Common myeloid progenitor, CD34-positive (primary cell): ENCODE results near the gene SORCS3.

ENCODE experiments used
- CTCF ChIA-PET: fragments of 350-600 bp; sonication (Branson Sonifier 250); formaldehyde crosslinking; loops from one replicate; lab custom pipeline; 2021; ENCODE audit warnings: antibody characterized with exemption; lab: Charles Lee
- POLR2A ChIA-PET: fragments of 350-600 bp; sonication (Branson Sonifier 250); formaldehyde crosslinking; loops from one replicate; lab custom pipeline; 2021; ENCODE audit warnings: antibody characterized with exemption; lab: Charles Lee
- DNase-seq, 3 donors: peaks; one replicate each; pipeline versions ENCODE4 v3.0.0 to v3.0.0-alpha.2; 2013
- H3K27ac ChIP-seq, 2 experiments: 1 replicate in 1 of 2; 2 replicates in 1 of 2; pipeline ENCODE4 v1.7.0; 2013; ENCODE audit warnings: inconsistent platforms in 2 of 2, low read length in 2 of 2, mild to moderate bottlenecking in 2 of 2, low read depth in 1 of 2, moderate library complexity in 1 of 2; ENCODE audit not compliant: severe bottlenecking in 2 of 2, insufficient read depth in 1 of 2, poor library complexity in 1 of 2
- H3K27me3 ChIP-seq, 5 experiments: replicated peaks in 2 of 5; 1 replicate in 3 of 5; 2 replicates in 2 of 5; pipeline versions ENCODE4 v1.6.1 to v1.7.0; 2013; ENCODE audit warnings: low read length in 4 of 5, mild to moderate bottlenecking in 2 of 5, moderate library complexity in 2 of 5, inconsistent platforms in 1 of 5; ENCODE audit not compliant: insufficient read depth in 5 of 5, control insufficient read depth in 4 of 5
- H3K36me3 ChIP-seq, 4 experiments: 1 replicate in 2 of 4; 2 replicates in 2 of 4; pipeline versions ENCODE4 v1.6.1 to v1.7.0; 2013; ENCODE audit warnings: low read length in 3 of 4, control low read depth in 1 of 4, mild to moderate bottlenecking in 1 of 4; ENCODE audit not compliant: control insufficient read depth in 4 of 4, insufficient read depth in 4 of 4
- H3K4me1 ChIP-seq, 4 experiments: 1 replicate in 3 of 4; 2 replicates in 1 of 4; pipeline versions ENCODE4 v1.6.1 to v1.7.1; 2013; ENCODE audit warnings: low read length in 3 of 4, mild to moderate bottlenecking in 3 of 4, control low read depth in 1 of 4, inconsistent platforms in 1 of 4, moderate library complexity in 1 of 4; ENCODE audit not compliant: control insufficient read depth in 4 of 4, insufficient read depth in 4 of 4; ENCODE audit errors: control extremely low read depth in 1 of 4
- H3K4me3 ChIP-seq, 7 experiments: 1 replicate in 4 of 7; 2 replicates in 3 of 7; pipeline versions ENCODE4 v1.5.1 to v1.7.0; 2013; ENCODE audit warnings: mild to moderate bottlenecking in 7 of 7, low read length in 6 of 7, moderate library complexity in 6 of 7, inconsistent platforms in 2 of 7, low read depth in 2 of 7, control low read depth in 1 of 7; ENCODE audit not compliant: insufficient read depth in 4 of 7, control insufficient read depth in 1 of 7; ENCODE audit errors: extremely low read depth in 1 of 7
- H3K9me3 ChIP-seq, 5 experiments: 1 replicate in 4 of 5; 2 replicates in 1 of 5; pipeline versions ENCODE4 v1.6.1 to v1.7.1; 2013; ENCODE audit warnings: low read length in 4 of 5, mild to moderate bottlenecking in 2 of 5, inconsistent platforms in 1 of 5, low read depth in 1 of 5, moderate library complexity in 1 of 5; ENCODE audit not compliant: control insufficient read depth in 4 of 5, insufficient read depth in 2 of 5; ENCODE audit errors: control extremely low read depth in 1 of 5
- WGBS: methylation state at CpG from one replicate; pipeline ENCODE4 v1.1.5; 2013; ENCODE audit not compliant: insufficient coverage; 5-methylcytosine and 5-hydroxymethylcytosine counted together

Gene SORCS3

DNA sequence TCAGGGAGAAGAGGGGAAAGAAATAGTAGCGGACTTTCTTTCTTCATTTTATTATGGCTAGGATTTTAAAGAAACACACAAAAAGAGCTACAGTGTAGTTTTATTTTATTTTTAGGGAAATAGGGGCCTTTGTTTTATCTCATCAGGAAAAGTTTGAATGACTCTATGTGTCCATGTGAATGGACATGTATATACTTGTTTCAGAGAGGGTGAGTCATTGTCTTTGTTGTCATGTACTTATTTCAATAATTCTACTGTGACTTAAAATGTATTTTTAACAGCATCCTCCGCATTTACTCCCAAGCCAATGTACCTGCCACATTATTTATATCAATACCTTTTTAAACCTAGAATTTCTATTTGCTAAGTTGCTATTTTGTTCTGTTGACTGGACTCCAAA, 569.5 kb downstream of the SORCS3 start:
- no peak overlapping the region for H3K4me3 ChIP-seq
- DNase-seq: no peak
- H3K27ac ChIP-seq: no peak overlapping the region
- no peaks in the 10 kb centered on the region for H3K4me1 ChIP-seq
- ChIA-PET POLR2A (no interaction called here), CTCF (no interaction called here)
- no peaks in the 10 kb centered on the region for H3K9me3 ChIP-seq
- no peaks in the 10 kb centered on the region for H3K36me3 ChIP-seq
- no peaks in the 10 kb centered on the region for H3K27me3 ChIP-seq
- no CpG with 5 or more reads among the region's 2 CpGs for WGBS

DNA sequence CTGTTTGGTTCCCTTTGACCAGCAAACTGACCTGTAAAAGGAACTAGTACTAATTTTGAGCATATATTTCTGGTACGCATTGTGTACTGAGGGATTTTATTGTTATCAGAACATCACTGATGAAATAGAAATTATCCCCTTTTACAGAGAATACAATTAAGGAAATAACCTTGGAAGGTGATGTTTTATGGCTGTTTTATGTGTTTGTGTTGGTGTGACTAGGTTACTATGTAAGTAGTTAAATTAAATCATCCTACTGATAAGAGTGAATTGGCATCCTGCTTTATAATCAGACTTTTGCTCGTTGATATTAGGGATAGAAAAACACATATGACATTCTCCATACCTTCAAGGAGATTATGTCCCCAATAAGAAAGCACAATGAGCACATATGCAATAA, 596.6 kb downstream of the SORCS3 start:
- WGBS: 80% methylated on average over 1 of the region's 2 CpGs
- no peak for DNase-seq
- H3K27me3 ChIP-seq: no peaks in the 10 kb centered on the region
- H3K9me3 ChIP-seq: peaks cover 0 to 7% (median 0%) of the 10 kb centered on the region in 5 experiments
- H3K4me1 ChIP-seq: no peaks in the 10 kb centered on the region
- H3K36me3 ChIP-seq: no peaks in the 10 kb centered on the region
- CTCF ChIA-PET: no interaction called here
- POLR2A ChIA-PET: no interaction called here
- no peak overlapping the region for H3K27ac ChIP-seq
- no peak overlapping the region for H3K4me3 ChIP-seq

DNA sequence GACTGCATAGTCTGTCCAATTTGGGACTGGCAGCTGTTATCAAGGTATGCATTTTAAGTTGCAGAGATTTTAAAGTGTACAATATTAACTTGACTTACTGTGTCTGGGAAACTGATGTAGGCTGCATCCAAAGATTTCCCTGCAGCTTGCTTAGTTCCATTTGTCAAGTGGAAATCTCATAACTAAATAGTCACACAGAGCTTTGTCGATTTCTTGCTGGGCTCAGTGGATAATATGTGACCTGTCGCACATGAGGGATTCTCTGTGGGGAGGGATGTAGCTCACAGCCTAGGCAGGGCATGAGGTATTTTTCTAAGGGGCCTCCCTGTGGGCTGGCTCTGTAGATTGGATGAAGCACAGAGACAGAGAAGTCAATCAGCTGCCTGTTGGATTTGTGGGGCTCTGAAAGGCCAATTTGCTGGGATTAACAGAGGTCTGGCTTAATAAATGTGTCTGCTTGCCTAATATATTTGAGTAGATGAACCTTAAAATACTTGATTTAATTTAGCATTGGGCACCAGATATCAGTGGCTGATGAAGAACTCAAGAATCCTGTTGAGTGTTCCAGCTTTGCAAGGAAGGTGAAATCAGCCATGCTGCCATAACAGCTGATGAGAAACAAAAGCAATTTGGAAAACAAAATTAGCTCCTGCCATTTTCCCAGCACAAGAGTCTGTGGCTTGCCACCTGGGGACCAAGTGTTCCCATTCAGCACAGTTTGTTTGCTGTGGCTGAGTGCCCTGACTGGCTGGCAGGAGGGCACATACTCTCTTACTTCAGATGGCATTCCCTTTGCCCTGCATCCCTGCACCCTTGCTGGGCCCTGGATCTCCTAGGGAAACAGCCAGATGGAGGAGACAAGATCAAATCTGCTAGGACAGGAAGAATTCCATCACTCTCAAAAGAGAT, 598.5 kb downstream of the SORCS3 start:
- no peaks in the 10 kb centered on the region for H3K4me1 ChIP-seq
- CTCF ChIA-PET: no interaction called here
- DNase-seq: no peak
- peaks cover 0 to 4% (median 0%) of the 10 kb centered on the region in 5 experiments for H3K9me3 ChIP-seq
- H3K27me3 ChIP-seq: no peaks in the 10 kb centered on the region
- no peak overlapping the region for H3K27ac ChIP-seq
- WGBS: 100% methylated on average over 2 of the region's 2 CpGs
- H3K36me3 ChIP-seq: no peaks in the 10 kb centered on the region
- POLR2A ChIA-PET: no interaction called here
- no peak overlapping the region for H3K4me3 ChIP-seq

DNA sequence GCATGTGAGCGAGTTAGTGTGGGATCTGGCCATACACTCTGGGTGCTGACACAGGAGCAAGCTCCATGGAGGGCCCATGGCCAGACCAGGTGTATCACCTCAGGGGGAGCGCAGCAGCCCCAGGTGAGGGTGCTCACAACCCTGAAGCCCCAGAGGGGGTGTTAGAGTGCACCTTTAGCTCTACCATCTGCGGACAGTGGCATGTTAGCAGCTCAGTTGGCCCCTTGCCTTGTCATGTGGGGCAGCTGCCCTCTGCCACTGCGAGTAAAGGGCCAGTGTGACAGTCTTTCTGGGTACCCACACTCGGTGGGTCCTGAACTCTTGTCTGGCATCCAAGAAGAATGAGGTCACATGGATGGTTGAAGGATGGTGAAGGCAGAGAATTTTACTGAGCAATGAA, 600.2 kb downstream of the SORCS3 start:
- Histone ChIP-seq H3K27ac (no peak overlapping the region), H3K27me3 (no peaks in the 10 kb centered on the region), H3K4me1 (no peaks in the 10 kb centered on the region), H3K4me3 (no peak overlapping the region), H3K36me3 (no peaks in the 10 kb centered on the region), H3K9me3 (no peaks in the 10 kb centered on the region)
- ChIA-PET CTCF (no interaction called here), POLR2A (no interaction called here)
- WGBS: 100% methylated on average over 4 of the region's 5 CpGs
- DNase-seq: no peak

DNA sequence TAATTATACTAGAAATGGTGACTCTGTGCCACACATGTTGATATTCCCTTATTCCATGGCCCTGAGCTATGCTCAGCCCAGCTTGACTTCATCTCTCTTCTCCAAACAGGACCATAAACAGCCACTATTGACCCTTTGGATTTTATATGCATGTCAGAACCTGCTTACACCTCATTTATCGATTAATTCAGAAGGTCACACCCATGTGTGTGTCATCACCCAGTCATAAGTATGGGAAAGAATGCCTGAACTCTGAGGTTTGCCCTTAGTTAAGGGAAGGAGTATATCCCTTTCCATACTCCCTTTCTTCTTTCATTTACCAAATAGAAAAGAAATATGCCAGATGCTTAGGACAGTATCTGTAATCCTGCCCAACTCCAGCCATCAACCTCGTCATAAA, 602.3 kb downstream of the SORCS3 start:
- POLR2A ChIA-PET: interaction anchor here (0.7 kb wide), 1 partner anchor 20 kb away, joined by 3 read pairs; no protein-coding TSS in a partner anchor
- CTCF ChIA-PET: no interaction called here
- WGBS: 100% methylated on average over 1 of the region's 2 CpGs
- Histone ChIP-seq H3K9me3 (no peaks in the 10 kb centered on the region), H3K27ac (no peak overlapping the region), H3K27me3 (no peaks in the 10 kb centered on the region), H3K4me1 (no peaks in the 10 kb centered on the region), H3K36me3 (no peaks in the 10 kb centered on the region), H3K4me3 (no peak overlapping the region)
- no peak for DNase-seq

DNA sequence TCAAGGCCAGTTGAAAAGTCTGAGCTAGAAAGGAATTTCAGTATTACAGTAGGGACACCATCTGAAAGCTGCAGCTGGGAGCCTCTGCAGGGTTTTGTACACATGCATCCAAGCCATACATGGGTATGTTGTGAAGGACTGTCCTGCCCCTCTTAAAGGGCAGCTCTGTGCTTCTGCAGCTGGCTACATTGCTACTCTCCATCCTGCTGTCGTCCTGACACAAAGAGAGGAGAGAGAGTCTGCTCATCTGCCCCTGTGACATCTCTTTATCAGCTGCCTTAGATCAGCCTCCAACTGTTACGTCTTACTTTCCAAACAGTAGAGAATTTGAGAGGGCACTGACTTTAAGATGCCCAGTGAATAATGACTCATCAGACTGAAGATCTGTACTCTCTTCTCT, 602.7 kb downstream of the SORCS3 start:
- no peak for DNase-seq
- CTCF ChIA-PET: no interaction called here
- WGBS: 17% methylated on average over 1 of the region's 2 CpGs
- Histone ChIP-seq H3K4me3 (no peak overlapping the region), H3K4me1 (no peaks in the 10 kb centered on the region), H3K9me3 (no peaks in the 10 kb centered on the region), H3K27ac (no peak overlapping the region), H3K36me3 (no peaks in the 10 kb centered on the region), H3K27me3 (no peaks in the 10 kb centered on the region)
- POLR2A ChIA-PET: interaction anchor here (0.7 kb wide), 1 partner anchor 20 kb away, joined by 3 read pairs; no protein-coding TSS in a partner anchor

DNA sequence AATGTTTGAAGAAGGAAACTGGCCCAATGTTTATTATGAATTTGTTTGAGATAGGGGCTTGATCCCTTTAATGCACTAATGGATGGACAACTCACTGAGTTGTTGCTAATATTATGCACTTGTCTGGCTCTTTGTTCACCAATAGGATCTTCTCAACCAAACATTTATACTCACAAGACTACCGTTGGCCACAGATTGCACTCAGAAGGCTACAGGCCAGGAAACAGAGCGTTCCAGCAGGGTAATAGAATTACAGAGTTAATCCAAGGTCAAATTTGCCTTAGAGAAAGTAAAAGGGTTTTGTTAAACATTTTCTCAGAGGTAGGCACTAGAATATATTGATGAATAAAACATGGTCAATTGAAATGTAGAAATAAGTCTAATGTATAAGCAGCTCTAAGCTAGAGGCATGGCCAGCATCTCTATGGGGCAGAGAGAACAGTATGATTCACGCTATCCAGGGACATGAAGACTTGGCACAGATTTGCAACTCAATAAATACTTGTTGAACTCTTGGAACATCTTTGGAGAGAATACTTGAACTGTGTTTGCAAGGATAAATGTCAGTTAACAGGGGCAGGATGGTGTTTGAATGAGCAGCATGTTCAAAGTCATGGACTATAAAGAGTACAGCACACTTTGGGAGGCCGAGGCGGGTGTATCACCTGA, 606.9 kb downstream of the SORCS3 start:
- Histone ChIP-seq H3K4me3 (no peak overlapping the region), H3K36me3 (no peaks in the 10 kb centered on the region), H3K27ac (no peak overlapping the region), H3K27me3 (no peaks in the 10 kb centered on the region), H3K4me1 (no peaks in the 10 kb centered on the region), H3K9me3 (no peaks in the 10 kb centered on the region)
- CTCF ChIA-PET: no interaction called here
- POLR2A ChIA-PET: no interaction called here
- WGBS: 95% methylated on average over 4 of the region's 5 CpGs
- DNase-seq: no peak
